Measurements from ENCODE around the gene TAB2. TPM values are rescaled to one million over a fixed set of nuclear protein-coding genes. Genes with fewer than 3 reads are reported as not detected.

The TAB2 gene
- total and polyA plus RNA-seq, 2 donors (not counting 3 experiments of a cell fraction or from before 2014, with no cell fraction given), result 26.0 to 37.4 TPM

DNA sequence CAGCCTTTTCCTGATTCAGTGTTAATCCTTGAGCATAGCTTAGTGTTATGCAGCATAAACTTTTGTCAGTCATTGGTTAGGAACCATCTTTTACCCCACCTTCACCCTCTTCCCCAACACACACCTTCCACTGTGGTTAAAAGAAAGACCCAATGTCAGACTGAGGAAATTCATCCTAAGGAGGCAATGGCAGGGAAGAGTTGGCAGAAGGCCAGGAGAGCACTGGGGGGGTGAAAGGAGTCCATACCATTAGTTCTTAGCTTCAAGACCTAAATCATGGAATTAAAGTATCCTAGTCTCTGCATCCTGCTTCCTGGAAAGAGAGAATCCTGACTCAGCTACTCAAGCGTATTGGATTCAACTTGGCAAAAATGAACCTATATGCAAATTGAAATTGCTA is 16.9 kb upstream of the TAB2 start:
- Histone ChIP-seq H3K4me2 (ENCODE audit: insufficient read depth, low read length) (no peak overlapping the region), H2AFZ (ENCODE audit: low read depth, low read length) (no peak overlapping the region), H3K27ac (ENCODE audit: insufficient read depth, low read depth, low read length) (no peak overlapping the region), H3K79me2 (ENCODE audit: control insufficient read depth, insufficient read depth, low read length) (no peaks in the 10 kb centered on the region), H3K9ac (replicated peaks; ENCODE audit: extremely low read depth, insufficient read depth, low read length) (no peak overlapping the region), H3K9me1 (replicated peaks; ENCODE audit: control insufficient read depth, extremely low read depth, insufficient read depth, low read length) (peaks cover 2% of the 10 kb centered on the region), H3K9me3 (replicated peaks; ENCODE audit: control insufficient read depth, insufficient read depth, low read length) (no peaks in the 10 kb centered on the region), H3K4me3 (replicated peaks in 1 of 3; ENCODE audit: insufficient read depth in 1 of 3, low read depth in 1 of 3, low read length in 3 of 3) (no peak overlapping the region), H3K27me3 (ENCODE audit: control insufficient read depth in 2 of 2, insufficient read depth in 2 of 2, low read length in 2 of 2) (peaks cover 9 to 13% of the 10 kb centered on the region in 2 experiments), H3K4me1 (ENCODE audit: control insufficient read depth, extremely low read depth, insufficient read depth, low read length) (no peaks in the 10 kb centered on the region), H3K36me3 (ENCODE audit: control insufficient read depth in 2 of 2, extremely low read depth in 1 of 2, insufficient read depth in 2 of 2, low read length in 2 of 2) (no peaks in the 10 kb centered on the region), H4K20me1 (replicated peaks; ENCODE audit: control insufficient read depth, extremely low read depth, insufficient read depth, low read length) (no peaks in the 10 kb centered on the region)
- ChIA-PET CTCF (interaction anchor here (1.3 to 1.6 kb wide), 2 partner anchors 219 to 272 kb away, joined by 3 to 5 read pairs; no protein-coding TSS in a partner anchor), POLR2A (no interaction called here)
- BruUV-seq (replicated peaks), result no TSS peak
- FAIRE-seq (no peak), DNase-seq (ENCODE audit: low read depth, low spot score) (no peak)
- intact Hi-C loops (cut with micrococcal nuclease) (no loop called here), dilution Hi-C loops (cut with MboI; ENCODE audit: extremely low pct_ligation_motif_present, low sequenced_read_pairs) (no loop called here)
- TF ChIP-seq, protein P1, sequence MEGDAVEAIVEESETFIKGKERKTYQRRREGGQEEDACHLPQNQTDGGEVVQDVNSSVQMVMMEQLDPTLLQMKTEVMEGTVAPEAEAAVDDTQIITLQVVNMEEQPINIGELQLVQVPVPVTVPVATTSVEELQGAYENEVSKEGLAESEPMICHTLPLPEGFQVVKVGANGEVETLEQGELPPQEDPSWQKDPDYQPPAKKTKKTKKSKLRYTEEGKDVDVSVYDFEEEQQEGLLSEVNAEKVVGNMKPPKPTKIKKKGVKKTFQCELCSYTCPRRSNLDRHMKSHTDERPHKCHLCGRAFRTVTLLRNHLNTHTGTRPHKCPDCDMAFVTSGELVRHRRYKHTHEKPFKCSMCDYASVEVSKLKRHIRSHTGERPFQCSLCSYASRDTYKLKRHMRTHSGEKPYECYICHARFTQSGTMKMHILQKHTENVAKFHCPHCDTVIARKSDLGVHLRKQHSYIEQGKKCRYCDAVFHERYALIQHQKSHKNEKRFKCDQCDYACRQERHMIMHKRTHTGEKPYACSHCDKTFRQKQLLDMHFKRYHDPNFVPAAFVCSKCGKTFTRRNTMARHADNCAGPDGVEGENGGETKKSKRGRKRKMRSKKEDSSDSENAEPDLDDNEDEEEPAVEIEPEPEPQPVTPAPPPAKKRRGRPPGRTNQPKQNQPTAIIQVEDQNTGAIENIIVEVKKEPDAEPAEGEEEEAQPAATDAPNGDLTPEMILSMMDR (IDR thresholded peaks at IDR 0.05; ENCODE audit: extremely low read depth in 1 of 2, insufficient read depth in 1 of 2, low read depth in 1 of 2, low read length in 2 of 2), result no peak
- TF ChIP-seq MYC (IDR thresholded peaks at IDR 0.05; ENCODE audit: low read depth, low read length) (no peak), JUN (IDR thresholded peaks at IDR 0.05; ENCODE audit: borderline replicate concordance, insufficient read depth, insufficient read length, low read depth) (no peak), EZH2 (IDR thresholded peaks at IDR 0.05; ENCODE audit: borderline replicate concordance, low read depth, low read length, severe bottlenecking) (no peak), POLR2AphosphoS5 (IDR thresholded peaks at IDR 0.05; ENCODE audit: insufficient read depth, low read depth, low read length) (no peak), FOS (IDR thresholded peaks at IDR 0.05; ENCODE audit: borderline replicate concordance, insufficient read depth, low read length) (no peak), POLR2A (IDR thresholded peaks at IDR 0.05; ENCODE audit: low read depth, low read length) (no peak)
- TF ChIP-seq, protein P2, sequence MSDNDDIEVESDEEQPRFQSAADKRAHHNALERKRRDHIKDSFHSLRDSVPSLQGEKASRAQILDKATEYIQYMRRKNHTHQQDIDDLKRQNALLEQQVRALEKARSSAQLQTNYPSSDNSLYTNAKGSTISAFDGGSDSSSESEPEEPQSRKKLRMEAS (IDR thresholded peaks at IDR 0.05; ENCODE audit: insufficient read depth, insufficient read length), result no peak

All from endothelial cell of umbilical vein (primary cell).